AG20443 (cell line): ENCODE measurements around the gene IL6R.
"Not testable (repeated sequence)": the region's sequence is repeated elsewhere in the genome, so short reads cannot be mapped to it uniquely, and the experiment has no call there.

Experiments
- DNase-seq: peaks from one replicate; pipeline ENCODE4 v3.0.0; 2012; ENCODE audit warnings: low spot score, mixed read lengths

The IL6R gene

GRCh38 chr1:154404984-154405746 lies at the start of gene IL6R:
Gene IL6R, plus strand, starts transcription at chr1:154405343. Its CDS starts 287 bp downstream, at chr1:154405630.
- DNase-seq, result peak; percentile 94

- no peak for DNase-seq
These were observed 46.6 kb upstream of the IL6R start for GRCh38 chr1:154358519-154358918.

- no peak for DNase-seq
These were observed 44.9 kb upstream of the IL6R start for GRCh38 chr1:154360288-154360687.

- not testable (repeated sequence) for DNase-seq
These were observed 44.3 kb upstream of the IL6R start for GRCh38 chr1:154360881-154361280.

- no peak for DNase-seq
These were observed 43.8 kb upstream of the IL6R start for GRCh38 chr1:154361357-154361756.

GRCh38 chr1:154371436-154371835 lies 33.7 kb upstream of the IL6R start:
- DNase-seq, result no peak

GRCh38 chr1:154373777-154374357 lies 31.3 kb upstream of the IL6R start:
- not testable (repeated sequence) for DNase-seq

GRCh38 chr1:154379301-154379700 lies 25.8 kb upstream of the IL6R start:
- no peak for DNase-seq

- no peak for DNase-seq
These were observed 20.3 kb upstream of the IL6R start for GRCh38 chr1:154384650-154385489.

- peak; percentile 53 for DNase-seq
These were observed 18.3 kb upstream of the IL6R start for GRCh38 chr1:154386643-154387352.

GRCh38 chr1:154391086-154391770 lies 13.9 kb upstream of the IL6R start:
- DNase-seq, result no peak

- DNase-seq, result no peak
These were observed 7.0 kb upstream of the IL6R start for GRCh38 chr1:154398141-154398540.

GRCh38 chr1:154398678-154399077 lies 6.5 kb upstream of the IL6R start:
- no peak for DNase-seq

GRCh38 chr1:154400381-154400801 lies 4.8 kb upstream of the IL6R start:
- no peak for DNase-seq

GRCh38 chr1:154402409-154402921 lies 2.7 kb upstream of the IL6R start:
- no peak for DNase-seq

- no peak for DNase-seq
These were observed 1.7 kb upstream of the IL6R start for GRCh38 chr1:154403261-154403943.

- no peak for DNase-seq
These were observed 1.2 kb upstream of the IL6R start for GRCh38 chr1:154403983-154404382.

- no peak for DNase-seq
These were observed 622 bp upstream of the IL6R start for GRCh38 chr1:154404511-154404931.

- DNase-seq, result peak; percentile 84
These were observed 816 bp downstream of the IL6R start for GRCh38 chr1:154405747-154406571.

GRCh38 chr1:154406572-154406879 lies 1.4 kb downstream of the IL6R start:
- DNase-seq, result no peak
